Stimulated activated CD4-positive, alpha-beta T cell treated with anti-CD3 and anti-CD28 coated beads, Interleukin-4, amount 100 ng/mL, for 1 hour (primary cell): ENCODE results near the gene ZFAND2B.
"Not testable (repeated sequence)": the region's sequence is repeated elsewhere in the genome, so short reads cannot be mapped to it uniquely, and the experiment has no call there.

Source experiments
- DNase-seq: peaks from one replicate; pipeline ENCODE4 v3.0.0-alpha.2; 2020

The ZFAND2B gene

DNA sequence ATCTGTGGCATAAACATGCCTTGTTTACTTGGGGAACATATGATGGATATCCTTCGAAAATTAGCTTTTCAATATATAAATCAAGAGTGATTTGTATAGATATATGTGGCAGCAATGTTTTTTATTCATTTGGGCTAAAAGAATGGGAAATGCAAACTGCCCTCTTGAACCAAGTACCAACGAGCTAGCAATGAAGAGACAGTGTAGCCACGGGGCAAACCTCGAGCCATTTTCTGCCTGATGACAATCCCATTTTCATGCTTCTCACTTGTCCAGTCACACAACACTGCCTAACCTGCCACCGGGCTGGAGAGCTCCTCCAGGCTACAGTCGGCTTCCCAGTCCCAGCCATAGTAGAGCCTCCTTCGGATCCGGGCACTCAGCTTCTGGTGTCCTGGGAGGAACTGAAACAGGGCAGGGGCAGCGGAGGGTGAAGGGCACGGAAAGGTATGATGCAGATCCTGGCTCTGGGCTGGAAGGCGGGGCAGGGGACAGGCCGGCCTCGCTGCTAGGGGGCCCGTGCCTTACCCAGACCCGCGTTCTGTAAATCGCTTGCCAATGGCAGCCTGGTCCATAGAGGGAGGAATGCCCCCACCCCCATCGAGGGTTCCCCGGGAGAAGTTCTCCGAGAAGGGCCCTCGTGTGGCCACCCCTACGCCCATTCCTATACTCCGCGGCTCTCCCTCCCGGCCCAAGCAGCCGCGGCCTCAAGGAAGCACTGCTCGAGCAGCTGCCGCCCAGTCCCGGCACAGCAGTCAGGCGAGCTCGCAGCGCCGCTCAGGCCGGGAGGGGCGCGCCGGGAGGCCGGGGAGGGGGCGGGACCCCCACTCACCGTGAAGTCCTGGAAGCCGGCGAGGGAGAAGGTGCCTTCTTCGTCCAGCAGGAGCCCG, 30.4 kb upstream of the ZFAND2B start:
- DNase-seq, result peak; percentile 38

DNA sequence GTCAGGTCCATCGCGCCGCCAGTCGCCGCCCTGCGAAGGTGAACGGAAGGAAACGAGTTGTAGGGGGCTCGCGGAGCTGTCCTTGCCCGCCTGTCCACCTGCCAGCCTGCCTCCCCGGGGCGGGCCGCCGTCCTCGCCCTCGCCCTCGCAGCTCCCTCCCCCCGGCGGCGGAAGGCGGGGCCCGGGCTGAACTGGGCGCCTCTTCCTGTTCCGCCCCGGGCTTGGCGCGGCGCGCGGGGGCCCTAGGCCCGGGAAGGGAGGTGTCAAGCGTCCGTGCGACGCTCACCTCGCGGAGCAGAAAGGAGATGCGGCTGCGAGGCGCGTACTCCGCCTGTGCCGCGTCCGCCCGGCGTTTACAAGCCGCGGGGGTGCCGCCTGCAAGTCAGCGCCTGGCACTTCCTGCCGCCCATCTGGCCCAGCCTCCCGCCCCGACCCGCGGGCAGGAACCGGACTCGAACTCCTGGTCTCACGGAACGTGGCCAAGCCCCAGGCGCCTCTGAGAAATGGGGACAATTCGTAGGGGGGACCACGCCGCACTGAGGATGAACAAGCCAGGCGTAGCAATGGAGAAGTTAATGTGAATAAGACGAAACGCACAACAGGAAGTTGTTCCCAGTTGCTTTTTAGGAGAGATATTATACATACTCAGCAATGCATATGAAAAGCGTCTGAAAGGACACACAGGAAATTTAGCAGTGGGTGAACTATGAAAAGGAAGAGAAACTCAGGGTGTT, 29.6 kb upstream of the ZFAND2B start, which contains the start of gene CNPPD1:
Gene CNPPD1 (minus strand): TSS at position 108 of the 734 bp plus-strand sequence. CDS start 97 bp downstream, at position 11.
- DNase-seq, result peak; percentile 88

DNA sequence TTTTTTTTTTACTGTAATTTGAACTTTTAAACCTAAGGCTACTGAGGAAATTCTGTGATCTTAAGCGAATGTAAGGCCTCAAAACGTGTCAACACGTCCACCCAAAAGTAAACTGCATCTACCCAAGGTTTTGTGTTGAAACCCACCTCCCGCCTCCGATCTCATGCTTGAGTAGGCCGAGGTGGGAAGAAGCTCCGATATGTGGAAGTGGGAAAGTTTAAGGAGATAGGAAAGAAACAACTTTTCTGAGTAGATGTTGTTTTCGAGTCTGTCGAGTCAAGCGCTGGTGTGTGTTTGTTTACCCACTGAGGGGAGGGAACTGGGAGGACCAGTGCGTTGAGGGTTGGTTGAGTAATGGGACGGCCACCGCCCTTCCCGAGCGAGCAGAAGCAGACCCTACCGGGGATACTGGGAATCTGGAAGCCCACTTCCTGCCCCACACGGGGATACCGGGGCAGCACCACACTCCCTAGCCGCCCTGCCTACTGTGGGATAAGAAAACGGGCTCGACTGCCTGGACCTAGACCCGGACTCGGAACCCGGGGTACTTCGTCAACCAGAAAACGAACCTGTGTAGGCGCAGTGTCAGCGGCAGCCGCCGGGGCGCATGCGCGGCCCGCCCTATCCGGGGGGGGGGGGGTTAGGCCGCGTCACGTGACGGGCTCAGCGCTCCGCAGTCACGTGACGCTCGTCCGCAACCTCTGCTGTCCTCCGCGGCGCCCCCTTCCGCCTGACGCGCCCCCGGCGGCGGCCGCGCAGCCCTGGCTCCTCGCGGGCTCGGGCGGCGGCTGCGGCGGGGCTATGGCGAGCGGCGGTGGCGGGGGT, 28.8 kb upstream of the ZFAND2B start, which contains the start of gene RETREG2:
Gene RETREG2 (plus strand): TSS at position 724 of the 825 bp plus-strand sequence. CDS start 78 bp downstream, at position 802.
- peak; percentile 79 for DNase-seq

DNA sequence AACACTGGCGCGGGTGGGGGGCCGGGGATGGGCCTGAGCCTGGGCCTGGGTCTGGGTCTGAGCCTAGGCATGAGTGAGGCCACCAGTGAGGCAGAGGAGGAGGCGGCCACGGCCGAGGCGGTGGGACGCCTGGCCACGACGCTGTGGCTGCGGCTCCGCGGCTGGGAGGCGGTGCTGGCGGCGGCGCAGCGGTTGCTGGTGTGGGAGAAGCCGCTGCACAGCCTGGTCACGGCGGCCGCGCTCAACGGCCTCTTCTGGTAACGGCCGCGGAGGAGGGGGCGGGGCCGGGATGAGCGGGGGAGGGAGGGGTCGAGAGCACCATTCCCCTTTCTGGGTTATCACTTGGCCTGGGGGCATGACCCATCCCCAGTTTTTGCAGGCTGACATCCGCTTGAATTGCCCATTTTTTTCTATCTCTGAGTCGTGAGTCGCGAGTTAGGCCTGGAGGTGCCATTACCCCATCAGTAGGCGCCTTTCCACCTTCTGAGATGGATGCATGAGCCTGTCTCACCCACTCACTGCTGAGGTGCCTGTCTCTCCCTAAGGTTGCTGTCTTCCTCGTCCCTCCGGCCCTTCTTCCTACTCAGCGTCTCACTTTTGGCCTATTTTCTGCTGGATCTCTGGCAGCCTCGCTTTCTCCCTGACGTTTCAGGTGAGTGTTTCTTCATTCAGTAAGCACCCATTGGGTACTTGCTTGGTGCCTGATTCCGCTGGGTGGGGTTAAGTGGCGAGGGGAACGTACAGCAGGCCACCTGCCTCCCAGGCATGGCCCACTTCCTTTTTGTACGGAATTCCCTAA, 28.0 kb upstream of the ZFAND2B start:
- peak; percentile 42 for DNase-seq

GRCh38 chr2:219179601-219180465, 26.7 kb upstream of the ZFAND2B start:
- no peak for DNase-seq

GRCh38 chr2:219180961-219181360, 25.6 kb upstream of the ZFAND2B start:
- no peak for DNase-seq

DNA sequence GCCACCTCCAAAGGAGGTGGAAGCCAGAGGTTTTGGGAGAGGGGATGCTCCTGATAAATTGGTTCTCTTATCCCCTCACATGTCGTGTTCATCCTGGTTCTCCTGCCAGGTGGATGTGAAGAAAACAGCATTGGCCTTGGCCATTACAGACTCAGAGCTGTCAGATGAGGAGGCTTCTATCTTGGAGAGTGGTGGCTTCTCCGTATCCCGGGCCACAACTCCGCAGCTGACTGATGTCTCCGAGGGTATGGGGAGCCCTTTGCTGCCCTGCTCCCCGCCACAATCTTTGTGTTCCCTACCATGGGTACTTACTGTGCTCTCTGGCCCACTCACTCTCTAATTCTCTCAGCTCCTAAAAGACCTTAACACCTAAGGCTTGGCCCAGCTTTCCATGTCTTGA, 25.1 kb upstream of the ZFAND2B start:
- DNase-seq, result no peak

GRCh38 chr2:219182331-219183150, 24.0 kb upstream of the ZFAND2B start:
- DNase-seq, result no peak

DNA sequence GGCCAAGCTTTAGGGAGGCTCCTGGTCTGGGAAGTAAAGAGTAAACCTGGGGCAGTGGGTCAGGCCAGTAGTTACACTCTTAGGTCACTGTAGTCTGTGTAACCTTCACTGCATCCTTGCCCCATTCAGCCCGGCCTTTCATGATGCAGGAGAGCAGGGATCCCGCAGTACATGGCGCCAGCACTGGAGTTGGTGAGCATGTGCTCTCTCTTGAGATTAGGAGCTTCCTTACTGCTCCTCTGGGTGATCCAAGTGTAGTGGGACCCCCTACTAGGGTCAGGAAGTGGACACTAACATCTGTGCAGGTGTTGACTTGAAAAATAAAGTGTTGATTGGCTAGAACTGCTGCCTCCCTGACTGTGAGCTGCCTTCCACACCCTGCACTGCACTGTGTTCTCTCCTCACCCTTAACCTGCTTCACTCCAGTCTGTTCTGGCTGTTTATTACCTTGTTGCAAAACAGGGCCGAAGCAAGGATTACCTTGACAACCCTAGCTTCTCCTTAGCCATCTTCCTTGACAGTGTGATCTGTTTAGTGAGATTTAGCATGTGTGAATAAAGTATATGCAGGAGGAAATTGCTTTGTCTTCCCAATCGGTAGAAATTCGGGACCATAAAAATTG, 23.3 kb upstream of the ZFAND2B start:
- DNase-seq, result no peak

DNA sequence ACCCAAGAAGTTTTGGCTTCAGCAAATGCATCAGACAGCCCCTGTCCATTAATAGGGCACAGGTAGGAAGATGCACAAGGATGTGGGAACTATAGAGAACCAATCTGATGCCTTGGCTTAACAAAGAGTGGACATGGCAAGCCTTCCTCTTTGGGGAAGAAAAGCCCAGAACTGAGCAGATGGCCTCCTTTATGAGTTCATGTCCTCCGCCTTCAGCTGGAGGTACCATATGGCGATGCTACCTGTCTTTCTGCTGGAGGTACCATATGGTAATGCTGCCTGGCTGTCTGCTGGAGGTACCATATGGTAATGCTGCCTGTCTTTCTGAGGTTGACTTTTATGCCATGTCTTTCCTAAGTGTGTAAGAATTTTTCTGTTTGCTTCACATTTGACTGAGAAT, 22.5 kb upstream of the ZFAND2B start:
- no peak for DNase-seq

- DNase-seq, result no peak
Observed at GRCh38 chr2:219186754-219187456, 19.7 kb upstream of the ZFAND2B start.

- no peak for DNase-seq
Observed at GRCh38 chr2:219197388-219197787, 9.2 kb upstream of the ZFAND2B start.

DNA sequence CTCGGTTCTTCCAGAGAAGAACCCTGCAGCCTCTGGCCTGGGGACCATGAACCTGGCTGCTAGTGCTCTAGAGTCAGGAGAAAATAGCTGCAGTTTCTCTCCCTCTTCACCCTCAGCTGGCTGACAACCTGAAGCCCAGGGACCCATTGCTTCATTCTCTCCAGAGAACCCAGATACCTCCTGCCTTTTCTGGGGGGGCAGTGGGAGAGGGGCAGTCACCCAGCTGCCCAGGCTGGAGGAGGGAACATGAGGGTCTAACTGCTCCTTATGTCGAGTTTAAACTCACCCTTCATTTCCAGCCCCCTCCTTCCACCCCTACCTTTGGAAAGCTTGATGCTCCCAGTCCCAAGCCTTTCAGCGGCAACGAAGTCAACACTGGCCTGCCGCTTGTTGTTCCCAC, 7.6 kb upstream of the ZFAND2B start:
- DNase-seq, result no peak

DNA sequence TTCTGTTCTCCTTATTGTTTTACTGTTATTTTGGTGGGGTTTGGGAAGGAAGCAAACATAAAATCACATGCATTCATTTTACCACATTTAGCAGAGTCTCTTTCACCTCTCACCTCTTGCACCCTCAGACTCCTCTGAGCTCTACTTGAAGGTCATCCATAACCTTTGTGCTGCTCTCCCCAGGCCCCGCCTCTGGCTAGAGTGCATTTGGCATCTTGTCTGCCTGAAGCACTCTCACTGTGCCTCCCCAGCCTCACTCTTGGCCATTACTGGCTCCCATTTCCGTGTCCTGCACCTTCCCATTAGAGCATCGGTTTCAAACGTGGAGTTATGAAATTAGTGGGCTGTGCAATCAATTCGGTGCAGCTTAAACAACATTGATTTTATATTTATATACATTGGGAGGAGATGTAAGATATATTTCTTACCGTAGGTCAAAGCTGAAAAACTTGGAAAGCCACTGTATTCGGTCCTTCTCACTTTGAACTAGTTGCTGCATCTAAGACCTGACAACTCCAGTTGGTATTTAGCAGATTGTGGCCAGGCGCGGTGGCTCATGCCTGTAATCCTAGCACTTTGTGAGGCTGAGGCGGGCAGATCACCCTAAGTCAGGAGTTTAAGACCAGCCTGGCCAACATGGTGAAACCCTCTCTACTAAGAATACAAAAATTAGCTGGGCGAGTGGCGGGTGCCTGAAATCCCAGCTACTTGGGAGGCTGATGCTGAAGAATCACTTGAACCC, 6.9 kb upstream of the ZFAND2B start:
- DNase-seq, result no peak

DNA sequence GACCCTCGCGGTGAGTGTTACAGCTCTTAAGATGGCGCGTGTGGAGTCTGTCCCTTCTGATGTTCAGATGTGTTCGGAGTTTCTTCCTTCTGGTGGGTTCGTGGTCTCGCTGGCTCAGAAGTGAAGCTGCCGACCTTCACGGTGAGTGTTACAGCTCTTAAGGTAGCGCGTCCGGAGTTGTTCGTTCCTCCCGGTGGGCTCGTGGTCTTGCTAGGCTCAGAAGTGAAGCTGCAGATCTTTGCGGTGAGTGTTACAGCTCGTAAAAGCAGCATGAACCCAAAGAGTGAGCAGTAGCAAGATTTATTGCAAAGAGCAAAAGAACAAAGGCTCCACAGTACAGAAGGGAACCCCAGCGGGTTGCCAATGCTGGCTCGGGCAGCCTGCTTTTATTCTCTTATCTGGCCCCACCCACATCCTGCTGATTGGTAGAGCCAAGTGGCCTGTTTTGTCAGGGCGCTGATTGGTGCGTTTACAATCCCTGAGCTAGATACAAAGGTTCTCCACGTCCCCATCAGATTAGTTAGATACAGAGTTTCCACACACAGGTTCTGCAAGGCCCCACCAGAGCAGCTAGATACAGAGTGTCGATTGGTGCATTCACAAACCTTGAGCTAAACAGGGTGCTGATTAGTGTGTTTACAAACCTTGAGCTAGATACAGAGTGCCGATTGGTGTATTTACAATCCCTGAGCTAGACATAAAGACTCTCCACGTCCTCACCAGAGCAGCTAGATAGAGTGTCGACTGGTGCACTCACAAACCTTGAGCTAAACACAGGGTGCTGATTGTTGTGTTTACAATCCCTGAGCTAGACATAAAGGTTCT, 5.9 kb upstream of the ZFAND2B start:
- DNase-seq, result not testable (repeated sequence)

DNA sequence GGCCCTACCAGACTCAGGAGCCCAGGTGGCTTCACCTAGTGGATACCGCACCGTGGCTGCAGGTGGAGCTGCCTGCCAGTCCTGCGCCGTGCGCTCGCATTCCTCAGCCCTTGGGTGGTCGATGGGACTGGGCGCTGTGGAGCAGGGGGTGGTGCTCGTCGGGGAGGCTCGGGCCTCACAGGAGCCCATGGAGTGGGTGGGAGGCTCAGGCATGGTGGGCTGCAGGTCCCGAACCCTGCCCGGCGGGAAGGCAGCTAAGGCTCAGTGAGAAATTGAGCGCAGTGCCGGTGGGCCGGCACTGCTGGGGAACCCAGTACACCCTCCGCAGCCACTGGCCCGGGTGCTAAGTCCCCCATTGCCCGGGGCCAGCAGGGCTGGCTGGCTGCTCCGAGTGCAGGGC, 5.3 kb upstream of the ZFAND2B start:
- DNase-seq, result not testable (repeated sequence)
